ENCODE data around the gene KCNIP3.
A peak's percentile ranks its signal among the peaks of the same experiment; 100 is the strongest.
"Not testable (repeated sequence)": the region's sequence is repeated elsewhere in the genome, so short reads cannot be mapped to it uniquely, and the experiment has no call there.

The KCNIP3 gene

GRCh38 chr2:95402370-95403203 lies 105.4 kb downstream of the KCNIP3 start, which contains the start of gene FAHD2A:
Gene FAHD2A, plus strand, starts transcription at chr2:95402708. Its CDS starts 2,851 bp downstream, at chr2:95405559.
- peak within 1 kb of the TSS; percentile 95 for H3K27ac Mint-ChIP-seq
- H3K27me3 Mint-ChIP-seq, result no peaks in the 10 kb centered on the region
- H3K36me3 Mint-ChIP-seq (ENCODE audit: low read depth), result peaks cover 30% of the 10 kb centered on the region
- peaks cover 18% of the 10 kb centered on the region for H3K4me1 Mint-ChIP-seq (ENCODE audit: low read depth)
- H3K9me3 Mint-ChIP-seq, result no peaks in the 10 kb centered on the region
- peak within 1 kb of the TSS; percentile 99 for H3K4me3 Mint-ChIP-seq
- DNase-seq, result peak; percentile 96

GRCh38 chr2:95403204-95403721 lies 106.1 kb downstream of the KCNIP3 start:
- not testable (repeated sequence) for H3K27me3 Mint-ChIP-seq, H3K9me3 Mint-ChIP-seq
- Mint-ChIP-seq H3K27ac (peak overlapping the region; percentile 95), H3K4me1 (ENCODE audit: low read depth) (peaks cover 18% of the 10 kb centered on the region), H3K4me3 (peak overlapping the region; percentile 99), H3K36me3 (ENCODE audit: low read depth) (peaks cover 37% of the 10 kb centered on the region)
- DNase-seq, result peak; percentile 57

GRCh38 chr2:95403824-95404223 lies 106.7 kb downstream of the KCNIP3 start:
- Mint-ChIP-seq H3K27ac (peak overlapping the region; percentile 95), H3K4me3 (peak overlapping the region; percentile 99), H3K4me1 (ENCODE audit: low read depth) (peaks cover 18% of the 10 kb centered on the region), H3K36me3 (ENCODE audit: low read depth) (peaks cover 42% of the 10 kb centered on the region)
- H3K9me3 Mint-ChIP-seq, DNase-seq, H3K27me3 Mint-ChIP-seq: not testable (repeated sequence)

- not testable (repeated sequence) for H3K27me3 Mint-ChIP-seq, H3K27ac Mint-ChIP-seq, H3K9me3 Mint-ChIP-seq, DNase-seq
- H3K4me1 Mint-ChIP-seq (ENCODE audit: low read depth), result peaks cover 18% of the 10 kb centered on the region
- H3K36me3 Mint-ChIP-seq (ENCODE audit: low read depth), result peaks cover 51% of the 10 kb centered on the region
- peak overlapping the region; percentile 12 for H3K4me3 Mint-ChIP-seq
Measured at GRCh38 chr2:95404676-95405075, 107.5 kb downstream of the KCNIP3 start.

- H3K4me1 Mint-ChIP-seq (ENCODE audit: low read depth); H3K27me3 Mint-ChIP-seq; DNase-seq; H3K27ac Mint-ChIP-seq; H3K9me3 Mint-ChIP-seq; H3K4me3 Mint-ChIP-seq: not testable (repeated sequence)
- H3K36me3 Mint-ChIP-seq (ENCODE audit: low read depth), result peaks cover 65% of the 10 kb centered on the region
Measured at GRCh38 chr2:95411239-95411638, 114.1 kb downstream of the KCNIP3 start.

- not testable (repeated sequence) for H3K4me3 Mint-ChIP-seq; H3K9me3 Mint-ChIP-seq; H3K4me1 Mint-ChIP-seq (ENCODE audit: low read depth); H3K27ac Mint-ChIP-seq; H3K27me3 Mint-ChIP-seq
- DNase-seq, result peak; percentile 75
- peaks cover 41% of the 10 kb centered on the region for H3K36me3 Mint-ChIP-seq (ENCODE audit: low read depth)
Measured at GRCh38 chr2:95414015-95414594, 117.0 kb downstream of the KCNIP3 start.

GRCh38 chr2:95415138-95415537 lies 118.0 kb downstream of the KCNIP3 start:
- H3K9me3 Mint-ChIP-seq; DNase-seq; H3K4me1 Mint-ChIP-seq (ENCODE audit: low read depth); H3K27ac Mint-ChIP-seq; H3K27me3 Mint-ChIP-seq; H3K4me3 Mint-ChIP-seq: not testable (repeated sequence)
- H3K36me3 Mint-ChIP-seq (ENCODE audit: low read depth), result peaks cover 30% of the 10 kb centered on the region

- not testable (repeated sequence) for H3K27ac Mint-ChIP-seq; H3K4me3 Mint-ChIP-seq; DNase-seq; H3K27me3 Mint-ChIP-seq; H3K4me1 Mint-ChIP-seq (ENCODE audit: low read depth); H3K9me3 Mint-ChIP-seq
- peaks cover 27% of the 10 kb centered on the region for H3K36me3 Mint-ChIP-seq (ENCODE audit: low read depth)
Measured at GRCh38 chr2:95415561-95415960, 118.4 kb downstream of the KCNIP3 start.

- not testable (repeated sequence) for H3K36me3 Mint-ChIP-seq (ENCODE audit: low read depth); H3K4me1 Mint-ChIP-seq (ENCODE audit: low read depth); H3K27ac Mint-ChIP-seq; H3K9me3 Mint-ChIP-seq; H3K4me3 Mint-ChIP-seq; DNase-seq
- peaks cover 10% of the 10 kb centered on the region for H3K27me3 Mint-ChIP-seq
Measured at GRCh38 chr2:95427196-95427867, 130.2 kb downstream of the KCNIP3 start.

GRCh38 chr2:95429748-95430467 lies 132.8 kb downstream of the KCNIP3 start:
- H3K27ac Mint-ChIP-seq; DNase-seq; H3K4me3 Mint-ChIP-seq; H3K36me3 Mint-ChIP-seq (ENCODE audit: low read depth); H3K4me1 Mint-ChIP-seq (ENCODE audit: low read depth); H3K9me3 Mint-ChIP-seq: not testable (repeated sequence)
- H3K27me3 Mint-ChIP-seq, result peaks cover 12% of the 10 kb centered on the region

- not testable (repeated sequence) for H3K27me3 Mint-ChIP-seq; H3K9me3 Mint-ChIP-seq; H3K36me3 Mint-ChIP-seq (ENCODE audit: low read depth); H3K4me1 Mint-ChIP-seq (ENCODE audit: low read depth); H3K27ac Mint-ChIP-seq; DNase-seq; H3K4me3 Mint-ChIP-seq
Measured at GRCh38 chr2:95433373-95433772, 136.2 kb downstream of the KCNIP3 start.

GRCh38 chr2:95433973-95434372 lies 136.8 kb downstream of the KCNIP3 start:
- H3K27me3 Mint-ChIP-seq; DNase-seq; H3K27ac Mint-ChIP-seq; H3K9me3 Mint-ChIP-seq; H3K4me1 Mint-ChIP-seq (ENCODE audit: low read depth); H3K4me3 Mint-ChIP-seq; H3K36me3 Mint-ChIP-seq (ENCODE audit: low read depth): not testable (repeated sequence)

- not testable (repeated sequence) for DNase-seq; H3K27me3 Mint-ChIP-seq; H3K4me1 Mint-ChIP-seq (ENCODE audit: low read depth); H3K9me3 Mint-ChIP-seq; H3K36me3 Mint-ChIP-seq (ENCODE audit: low read depth); H3K27ac Mint-ChIP-seq; H3K4me3 Mint-ChIP-seq
Measured at GRCh38 chr2:95434507-95435076, 137.4 kb downstream of the KCNIP3 start.
